Suprapubic skin (tissue), 4 donors: ENCODE results near the gene PSME3IP1.

Experiments used
- CTCF ChIP-seq, 2 donors: fragments of 200-600 bp in 1 of 2; fragments of 450-650 bp in 1 of 2; sonication (generic) in 1 of 2; IDR thresholded peaks; one replicate each; pipeline ENCODE4 v1.5.1; 2016 to 2019; ENCODE audit warnings: antibody characterized with exemption in 2 of 2, mild to moderate bottlenecking in 1 of 2, moderate library complexity in 1 of 2
- POLR2A ChIP-seq, 2 donors: fragments of 450-650 bp; IDR thresholded peaks; one replicate each; pipeline ENCODE4 v1.6.1; 2017; ENCODE audit warnings: antibody characterized with exemption in 2 of 2, mild to moderate bottlenecking in 2 of 2, moderate library complexity in 2 of 2
- POLR2AphosphoS5 ChIP-seq, 3 donors: sonication (generic); formaldehyde crosslinking; IDR thresholded peaks; one replicate each; pipeline ENCODE4 v1.6.1; 2017; ENCODE audit warnings: antibody characterized with exemption in 3 of 3

GRCh38 chr16:57167538-57167937 lies 18.3 kb downstream of the PSME3IP1 start:
- TF ChIP-seq CTCF (IDR thresholded peaks at IDR 0.05) (no peak), POLR2A (IDR thresholded peaks at IDR 0.05) (no peak), POLR2AphosphoS5 (IDR thresholded peaks at IDR 0.05) (no peak)
